NK-92 (cell line): ENCODE measurements around the gene GGT6.

Experiments
- DNase-seq: peaks from one replicate; lab custom pipeline; 2025; ENCODE audit not compliant: unreplicated experiment; lab: John Stamatoyannopoulos, UW

Gene GGT6

GRCh38 chr17:4554997-4555799 lies 5.2 kb downstream of the GGT6 start, which contains the start of gene MYBBP1A:
TSS of gene MYBBP1A (minus strand) at chr17:4555384. CDS start at chr17:4555324, 60 bp downstream.
- DNase-seq: peak; percentile 65

- DNase-seq: no peak
Observed at GRCh38 chr17:4554441-4554996, 5.9 kb downstream of the GGT6 start.

GRCh38 chr17:4553669-4554068 lies 6.7 kb downstream of the GGT6 start:
- no peak for DNase-seq

- DNase-seq: no peak
Observed at GRCh38 chr17:4551796-4552525, 8.4 kb downstream of the GGT6 start.

GRCh38 chr17:4551141-4551540 lies 9.2 kb downstream of the GGT6 start:
- no peak for DNase-seq

- DNase-seq: no peak
Observed at GRCh38 chr17:4550534-4551039, 9.8 kb downstream of the GGT6 start.

- no peak for DNase-seq
Observed at GRCh38 chr17:4549781-4550533, 10.4 kb downstream of the GGT6 start.

GRCh38 chr17:4548721-4549531 lies 11.5 kb downstream of the GGT6 start:
- DNase-seq: no peak

GRCh38 chr17:4548061-4548461 lies 12.3 kb downstream of the GGT6 start:
- no peak for DNase-seq

GRCh38 chr17:4547118-4547906 lies 13.1 kb downstream of the GGT6 start:
- DNase-seq: no peak

- no peak for DNase-seq
Observed at GRCh38 chr17:4545217-4545951, 15.0 kb downstream of the GGT6 start.

- DNase-seq: no peak
Observed at GRCh38 chr17:4544951-4545216, 15.5 kb downstream of the GGT6 start.

GRCh38 chr17:4544135-4544950 lies 16.0 kb downstream of the GGT6 start:
- no peak for DNase-seq

- no peak for DNase-seq
Observed at GRCh38 chr17:4543557-4544026, 16.8 kb downstream of the GGT6 start.

- no peak for DNase-seq
Observed at GRCh38 chr17:4542726-4543191, 17.6 kb downstream of the GGT6 start.

GRCh38 chr17:4542003-4542725 lies 18.2 kb downstream of the GGT6 start:
- no peak for DNase-seq

- DNase-seq: no peak
Observed at GRCh38 chr17:4541328-4542002, 18.9 kb downstream of the GGT6 start.
